HUES6 (cell line): Measurements from ENCODE around the gene CARHSP1.

Experiments used
- H3K27ac ChIP-seq: 2 replicates; pipeline ENCODE4 v1.7.0; 2013; ENCODE audit warnings: low read depth, mild to moderate bottlenecking, low read length, inconsistent platforms
- H3K27me3 ChIP-seq: 2 replicates; pipeline ENCODE4 v1.6.1; 2013; ENCODE audit warnings: low read length; ENCODE audit not compliant: control insufficient read depth, insufficient read depth
- H3K36me3 ChIP-seq: 2 replicates; pipeline ENCODE4 v1.6.1; 2013; ENCODE audit warnings: low read length; ENCODE audit not compliant: control insufficient read depth, insufficient read depth
- H3K4me1 ChIP-seq: 2 replicates; pipeline ENCODE4 v1.6.1; 2013; ENCODE audit warnings: low read length; ENCODE audit not compliant: control insufficient read depth, insufficient read depth
- H3K4me3 ChIP-seq: 2 replicates; pipeline ENCODE4 v1.5.1; 2013; ENCODE audit warnings: low read depth, low read length
- H3K9ac ChIP-seq: one replicate; pipeline ENCODE4 v1.6.1; 2013; ENCODE audit warnings: mild to moderate bottlenecking, low read length
- H3K9me3 ChIP-seq: 2 replicates; pipeline ENCODE4 v1.6.1; 2013; ENCODE audit warnings: low read depth, low read length; ENCODE audit not compliant: control insufficient read depth, insufficient read depth

Gene CARHSP1

GRCh38 chr16:8869212-8869987 lies 594 bp upstream of the CARHSP1 start:
- H3K4me3 ChIP-seq, result peak overlapping the region; percentile 66
- H3K4me1 ChIP-seq, result peaks cover 21% of the 10 kb centered on the region
- no peak overlapping the region; the same call in 1 of the 2 replicates for H3K27ac ChIP-seq

DNA sequence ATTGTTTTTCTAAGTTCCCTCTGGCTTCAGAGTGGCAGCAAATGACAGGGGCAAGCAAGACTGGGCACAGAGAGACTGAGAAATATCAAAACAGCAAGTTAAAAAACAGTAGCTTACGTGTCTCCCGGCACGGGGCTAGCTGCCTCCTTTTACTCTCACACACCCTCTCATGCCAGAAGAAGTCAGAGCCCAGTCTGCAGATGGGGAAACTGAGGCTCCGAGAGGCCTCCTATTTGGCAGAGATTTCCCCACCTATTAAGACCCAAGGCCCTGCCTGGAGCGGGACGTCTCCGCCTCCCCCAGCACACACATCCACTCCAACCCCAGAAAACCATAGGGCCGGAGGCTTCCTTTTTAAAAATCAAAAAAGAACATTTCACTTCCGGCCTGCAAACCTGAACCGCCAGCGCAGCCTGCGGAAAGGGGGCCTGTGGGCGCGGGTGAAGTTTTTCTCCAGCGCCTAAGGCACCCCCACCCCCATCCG lies 832 bp downstream of the CARHSP1 start:
- Histone ChIP-seq H3K9me3 (no peaks in the 10 kb centered on the region), H3K9ac (peak overlapping the region; percentile 74), H3K27ac (peak overlapping the region; percentile 87; the same call in 1 of the 2 replicates), H3K4me1 (peaks cover 36% of the 10 kb centered on the region), H3K27me3 (no peaks in the 10 kb centered on the region), H3K36me3 (peaks cover 5% of the 10 kb centered on the region), H3K4me3 (peak overlapping the region; percentile 74)

More at GRCh38 chr16:8869212-8869987, 594 bp upstream of the CARHSP1 start:
- Histone ChIP-seq H3K9ac (peak overlapping the region; percentile 6), H3K27me3 (no peaks in the 10 kb centered on the region), H3K9me3 (no peaks in the 10 kb centered on the region), H3K36me3 (no peaks in the 10 kb centered on the region)

GRCh38 chr16:8867216-8867931 lies 1.4 kb downstream of the CARHSP1 start:
- H3K9me3 ChIP-seq, result no peaks in the 10 kb centered on the region
- H3K4me1 ChIP-seq, result peaks cover 39% of the 10 kb centered on the region
- peak overlapping the region; percentile 74 for H3K4me3 ChIP-seq
- no peaks in the 10 kb centered on the region for H3K27me3 ChIP-seq
- peaks cover 5% of the 10 kb centered on the region for H3K36me3 ChIP-seq
- H3K27ac ChIP-seq, result peak overlapping the region; percentile 87; the same call in 1 of the 2 replicates
- H3K9ac ChIP-seq, result peak overlapping the region; percentile 74

DNA sequence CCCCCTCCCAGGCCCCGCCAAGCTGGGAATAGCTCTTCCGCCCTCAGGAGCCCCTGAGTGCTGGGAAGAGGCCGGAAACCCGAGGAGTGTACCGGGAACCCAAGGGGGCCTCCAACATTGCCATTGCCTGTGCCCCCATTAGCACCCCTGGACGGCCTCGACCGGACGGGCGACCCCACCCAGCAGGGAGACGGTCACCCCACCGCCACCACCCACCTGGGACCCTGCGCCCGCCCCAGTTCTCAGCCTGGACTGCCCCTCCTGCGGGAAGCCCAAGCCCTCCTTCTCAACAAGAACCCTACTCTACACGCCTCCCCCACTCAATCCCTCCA lies 2.0 kb downstream of the CARHSP1 start:
- Histone ChIP-seq H3K4me3 (peak overlapping the region; percentile 74), H3K9ac (peak overlapping the region; percentile 74)

DNA sequence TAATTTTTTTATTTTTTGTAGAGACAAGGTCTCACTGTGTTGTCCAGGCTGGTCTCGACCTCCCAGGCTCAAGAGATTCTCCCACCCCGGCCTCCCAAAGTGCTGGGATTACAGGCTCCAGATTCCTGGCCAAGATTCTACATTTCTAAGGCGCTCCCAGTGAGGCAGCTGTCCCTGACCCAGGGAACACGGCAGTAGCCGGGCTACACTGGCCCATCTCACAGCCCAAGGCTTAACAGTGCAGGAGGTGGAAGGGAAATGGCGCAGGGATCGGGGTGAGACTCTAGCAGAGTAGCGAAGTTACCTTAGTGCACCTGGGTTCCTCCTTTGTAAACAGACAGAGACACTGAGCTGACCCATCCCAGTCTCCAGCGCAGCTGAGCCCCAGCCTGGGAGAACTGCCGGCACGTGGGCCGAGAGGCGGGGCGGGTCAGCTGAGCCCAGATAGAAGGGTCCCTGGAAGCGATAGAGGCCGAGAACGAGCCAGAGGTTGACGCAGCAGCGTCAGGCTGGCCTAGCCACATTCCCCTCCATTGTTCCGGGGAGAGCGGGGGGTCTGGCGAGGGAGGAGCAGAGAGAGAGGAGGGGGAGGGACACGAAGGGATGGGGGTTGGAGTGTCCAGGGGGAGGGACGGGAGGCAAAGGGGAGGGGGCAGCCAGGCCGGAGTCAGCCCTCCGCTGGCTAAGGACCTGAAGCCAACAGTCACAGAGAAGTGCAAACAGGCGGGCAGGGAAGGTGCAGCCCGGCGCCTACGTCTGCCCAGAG lies 2.5 kb downstream of the CARHSP1 start:
- Histone ChIP-seq H3K4me3 (peak overlapping the region; percentile 74), H3K9me3 (no peaks in the 10 kb centered on the region), H3K27me3 (no peaks in the 10 kb centered on the region), H3K27ac (peak overlapping the region; percentile 45; the same call in 1 of the 2 replicates), H3K9ac (peak overlapping the region; percentile 74), H3K36me3 (peaks cover 5% of the 10 kb centered on the region), H3K4me1 (peaks cover 43% of the 10 kb centered on the region)

More for the DNA sequence above, 2.0 kb downstream of the CARHSP1 start:
- Histone ChIP-seq H3K9me3 (no peaks in the 10 kb centered on the region), H3K27me3 (no peaks in the 10 kb centered on the region), H3K36me3 (peaks cover 5% of the 10 kb centered on the region), H3K27ac (peak overlapping the region; percentile 35; the same call in 1 of the 2 replicates), H3K4me1 (peaks cover 39% of the 10 kb centered on the region)

DNA sequence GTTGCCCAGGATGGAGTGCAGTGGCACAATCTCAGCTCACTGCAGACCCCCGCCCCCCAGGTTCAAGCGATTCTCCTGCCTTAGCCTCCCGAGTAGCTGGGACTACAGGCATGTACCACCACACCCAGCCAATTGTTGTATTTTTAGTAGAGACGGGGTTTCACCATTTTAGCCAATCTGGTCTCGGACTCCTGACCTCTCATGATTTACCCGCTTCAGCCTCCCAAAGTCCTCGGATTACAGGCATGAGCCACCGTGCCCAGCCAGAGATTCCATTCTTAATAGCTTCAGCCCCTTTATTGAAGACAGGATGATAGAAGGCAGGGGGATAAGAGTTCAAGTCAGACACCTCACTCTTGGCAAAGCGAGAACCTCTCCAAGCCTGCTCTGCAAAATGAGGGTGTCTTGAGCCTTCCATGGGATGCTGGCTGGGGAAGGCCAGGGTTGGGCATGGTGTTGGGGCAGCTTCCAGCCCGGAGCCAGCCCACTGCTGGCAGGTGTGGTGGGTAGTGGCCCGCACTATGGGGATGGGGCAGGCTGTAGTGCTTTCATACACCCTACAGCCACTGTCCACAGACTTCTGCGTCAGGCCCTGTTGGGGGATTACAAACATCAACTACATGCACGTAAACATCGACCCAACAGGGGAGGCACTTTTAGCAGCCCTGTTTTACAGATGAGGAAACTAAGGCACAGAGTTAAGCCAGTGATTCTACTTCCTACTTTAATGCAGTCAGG lies 3.5 kb downstream of the CARHSP1 start:
- Histone ChIP-seq H3K27me3 (no peaks in the 10 kb centered on the region), H3K9ac (no peak overlapping the region), H3K36me3 (peaks cover 8% of the 10 kb centered on the region), H3K27ac (no peak overlapping the region), H3K9me3 (no peaks in the 10 kb centered on the region), H3K4me3 (peak overlapping the region; percentile 17), H3K4me1 (peaks cover 43% of the 10 kb centered on the region)

GRCh38 chr16:8864480-8865110 lies 4.2 kb downstream of the CARHSP1 start:
- no peak overlapping the region for H3K27ac ChIP-seq
- peak overlapping the region; percentile 27; the same call in 1 of the 2 replicates for H3K4me3 ChIP-seq
- H3K4me1 ChIP-seq, result peaks cover 43% of the 10 kb centered on the region

GRCh38 chr16:8863594-8864424 lies 5.0 kb downstream of the CARHSP1 start:
- Histone ChIP-seq H3K27me3 (no peaks in the 10 kb centered on the region), H3K27ac (no peak overlapping the region), H3K4me1 (peaks cover 40% of the 10 kb centered on the region), H3K9me3 (no peaks in the 10 kb centered on the region), H3K4me3 (peak overlapping the region; percentile 1; the same call in 1 of the 2 replicates), H3K36me3 (peaks cover 20% of the 10 kb centered on the region), H3K9ac (no peak overlapping the region)

More at GRCh38 chr16:8864480-8865110, 4.2 kb downstream of the CARHSP1 start:
- Histone ChIP-seq H3K27me3 (no peaks in the 10 kb centered on the region), H3K9me3 (no peaks in the 10 kb centered on the region), H3K36me3 (peaks cover 13% of the 10 kb centered on the region), H3K9ac (no peak overlapping the region)

DNA sequence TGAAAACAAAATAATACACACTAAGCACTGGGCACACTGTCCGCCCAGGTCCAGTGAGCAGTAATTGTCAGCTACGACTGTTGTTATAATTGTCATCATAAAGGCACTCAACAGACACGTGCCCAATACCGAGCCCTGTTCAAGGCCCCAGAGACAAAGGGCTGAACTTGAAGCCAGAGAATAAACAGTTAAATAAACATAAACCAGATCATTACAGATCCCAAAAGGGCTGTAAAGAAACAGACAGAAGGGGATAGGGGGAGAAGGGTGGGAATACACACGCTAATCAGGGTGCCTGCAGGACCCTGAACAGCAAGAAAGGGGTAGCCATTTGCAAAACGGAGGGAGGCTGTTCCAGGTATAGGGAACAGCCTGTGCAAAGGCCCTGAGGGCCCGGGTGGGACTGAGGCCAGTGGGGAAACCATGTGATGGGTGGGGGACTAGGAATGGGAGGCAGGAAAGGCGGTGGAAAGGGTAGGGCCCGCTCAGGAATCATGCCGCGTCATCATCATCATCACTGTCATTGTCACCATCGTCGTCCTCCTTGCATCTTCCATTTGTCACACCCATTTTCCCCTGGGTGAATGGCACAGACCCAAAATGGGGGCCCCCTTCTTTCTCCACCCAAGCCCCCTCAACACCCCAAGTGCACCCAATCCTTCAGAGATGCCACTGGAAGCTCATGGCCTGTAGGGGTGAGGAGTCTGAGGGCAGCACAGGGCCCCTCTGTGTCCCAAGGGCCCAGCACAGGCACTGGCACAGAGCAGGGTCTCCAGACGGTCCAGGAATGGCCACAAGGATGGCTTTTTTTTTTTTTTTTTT lies 6.3 kb downstream of the CARHSP1 start:
- Histone ChIP-seq H3K9me3 (no peaks in the 10 kb centered on the region), H3K36me3 (peaks cover 31% of the 10 kb centered on the region), H3K27me3 (no peaks in the 10 kb centered on the region), H3K4me1 (peaks cover 40% of the 10 kb centered on the region), H3K4me3 (no peak overlapping the region), H3K9ac (no peak overlapping the region), H3K27ac (no peak overlapping the region)
